Bronchial epithelial cell (primary cell): ENCODE measurements around the gene LIPK. TPM values are rescaled to one million over a fixed set of nuclear protein-coding genes. Genes with fewer than 3 reads are reported as not detected.
"Not testable (repeated sequence)": the region's sequence is repeated elsewhere in the genome, so short reads cannot be mapped to it uniquely, and the experiment has no call there.

Experiments used
- DNase-seq: peaks from one replicate; pipeline ENCODE4 v3.0.0-alpha.2; 2010; ENCODE audit warnings: low read depth
- FAIRE-seq: peaks from 2 replicates; lab custom pipeline; 2011; peaks lifted over from hg19 to GRCh38; lab: Jason Lieb, UNC
- H3K27me3 ChIP-seq: 2 replicates; pipeline ENCODE4 v1.5.1; 2011; ENCODE audit warnings: low read length; ENCODE audit not compliant: control insufficient read depth, insufficient read depth
- H3K36me3 ChIP-seq: 2 replicates; pipeline ENCODE4 v1.5.1; 2011; ENCODE audit warnings: low read length; ENCODE audit not compliant: control insufficient read depth, insufficient read depth
- H3K4me3 ChIP-seq: 2 replicates; pipeline ENCODE4 v1.5.1; 2011; ENCODE audit warnings: mild to moderate bottlenecking, low read depth, low read length, control low read depth
- total RNA-seq: library from RNA; depleted of rRNA; stranded (reverse); fragments of >200 nt; gene quantifications from 2 replicates; pipeline ENCODE4 v1.2.1, GENCODE V29; 2014
- TF ChIP-seq, protein P1 (sequence below): IDR thresholded peaks from 2 replicates; pipeline ENCODE4 v1.5.1; 2011; ENCODE audit warnings: mild to moderate bottlenecking, moderate library complexity, low read length, control low read depth, inconsistent platforms; ENCODE audit not compliant: insufficient read depth, severe bottlenecking

Gene LIPK
- total RNA-seq, 1 donor from 2014 or later: not detected

DNA sequence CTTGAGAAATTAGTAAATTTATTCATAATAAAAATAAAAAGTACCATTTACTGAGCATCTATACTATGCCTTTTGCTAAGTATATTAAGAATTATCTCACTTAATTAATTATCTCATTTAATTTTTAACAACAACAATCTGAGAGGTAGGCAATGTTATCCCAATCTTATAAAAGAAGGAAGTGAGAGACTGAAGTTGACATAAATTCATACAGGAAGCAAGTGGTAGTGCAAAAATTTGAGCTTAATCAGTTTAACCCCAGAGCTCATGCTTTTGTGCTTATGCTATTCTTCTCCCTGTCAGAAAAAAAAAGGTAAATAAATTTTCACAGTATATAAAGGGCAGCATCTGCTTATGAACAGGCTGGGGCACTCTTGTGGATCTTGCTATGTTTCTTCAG, 44.5 kb upstream of the LIPK start:
- FAIRE-seq: no peak
- Histone ChIP-seq H3K36me3 (no peaks in the 10 kb centered on the region), H3K4me3 (no peak overlapping the region), H3K27me3 (no peaks in the 10 kb centered on the region)
- DNase-seq: no peak
- TF ChIP-seq, protein P1, sequence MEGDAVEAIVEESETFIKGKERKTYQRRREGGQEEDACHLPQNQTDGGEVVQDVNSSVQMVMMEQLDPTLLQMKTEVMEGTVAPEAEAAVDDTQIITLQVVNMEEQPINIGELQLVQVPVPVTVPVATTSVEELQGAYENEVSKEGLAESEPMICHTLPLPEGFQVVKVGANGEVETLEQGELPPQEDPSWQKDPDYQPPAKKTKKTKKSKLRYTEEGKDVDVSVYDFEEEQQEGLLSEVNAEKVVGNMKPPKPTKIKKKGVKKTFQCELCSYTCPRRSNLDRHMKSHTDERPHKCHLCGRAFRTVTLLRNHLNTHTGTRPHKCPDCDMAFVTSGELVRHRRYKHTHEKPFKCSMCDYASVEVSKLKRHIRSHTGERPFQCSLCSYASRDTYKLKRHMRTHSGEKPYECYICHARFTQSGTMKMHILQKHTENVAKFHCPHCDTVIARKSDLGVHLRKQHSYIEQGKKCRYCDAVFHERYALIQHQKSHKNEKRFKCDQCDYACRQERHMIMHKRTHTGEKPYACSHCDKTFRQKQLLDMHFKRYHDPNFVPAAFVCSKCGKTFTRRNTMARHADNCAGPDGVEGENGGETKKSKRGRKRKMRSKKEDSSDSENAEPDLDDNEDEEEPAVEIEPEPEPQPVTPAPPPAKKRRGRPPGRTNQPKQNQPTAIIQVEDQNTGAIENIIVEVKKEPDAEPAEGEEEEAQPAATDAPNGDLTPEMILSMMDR: no peak

DNA sequence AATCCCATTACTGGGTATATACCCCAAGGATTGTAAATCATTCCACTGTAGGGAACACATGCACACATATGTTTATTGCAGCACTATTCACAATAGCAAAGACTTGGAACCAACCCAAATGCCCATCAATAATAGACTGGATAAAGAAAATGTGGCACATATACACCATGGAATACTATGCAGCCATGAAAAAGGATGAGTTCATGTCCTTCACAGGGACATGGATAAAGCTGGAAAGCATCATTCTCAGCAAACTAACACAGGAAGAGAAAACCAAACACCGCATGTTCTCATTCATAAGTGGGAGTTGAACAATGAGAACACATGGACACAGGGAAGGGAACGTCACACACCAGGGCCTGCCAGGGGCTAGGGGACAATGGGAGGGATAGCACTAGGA, 42.9 kb upstream of the LIPK start:
- not testable (repeated sequence) for H3K4me3 ChIP-seq, DNase-seq, H3K36me3 ChIP-seq, H3K27me3 ChIP-seq, FAIRE-seq

DNA sequence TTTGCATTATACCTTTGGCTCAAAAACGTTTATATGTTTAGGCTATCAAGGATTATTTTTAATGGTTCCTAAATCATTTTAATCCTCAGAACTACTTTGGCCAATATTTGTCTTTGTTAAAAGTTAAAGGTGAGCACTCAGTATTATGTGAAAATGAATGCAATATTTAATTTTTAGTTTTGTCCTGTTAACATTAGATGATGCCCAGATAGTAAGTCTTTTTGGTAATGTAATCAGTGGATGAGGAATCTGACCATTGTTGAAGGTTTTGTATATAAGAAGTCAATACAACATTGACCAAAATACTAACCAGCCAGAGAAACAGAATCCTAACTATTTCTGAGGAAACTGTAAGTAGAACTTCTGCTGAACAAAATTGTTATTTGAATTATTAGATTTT, 41.9 kb upstream of the LIPK start, which contains the start of gene LIPF:
Gene LIPF (plus strand): TSS at position 301 of the 400 bp plus-strand sequence. CDS start 2,856 bp downstream, outside the sequence.
- FAIRE-seq: no peak
- no peaks in the 10 kb centered on the region for H3K27me3 ChIP-seq
- H3K4me3 ChIP-seq: no peak within 1 kb of the TSS
- DNase-seq: no peak
- TF ChIP-seq, protein P1: no peak
- no peaks in the 10 kb centered on the region for H3K36me3 ChIP-seq

DNA sequence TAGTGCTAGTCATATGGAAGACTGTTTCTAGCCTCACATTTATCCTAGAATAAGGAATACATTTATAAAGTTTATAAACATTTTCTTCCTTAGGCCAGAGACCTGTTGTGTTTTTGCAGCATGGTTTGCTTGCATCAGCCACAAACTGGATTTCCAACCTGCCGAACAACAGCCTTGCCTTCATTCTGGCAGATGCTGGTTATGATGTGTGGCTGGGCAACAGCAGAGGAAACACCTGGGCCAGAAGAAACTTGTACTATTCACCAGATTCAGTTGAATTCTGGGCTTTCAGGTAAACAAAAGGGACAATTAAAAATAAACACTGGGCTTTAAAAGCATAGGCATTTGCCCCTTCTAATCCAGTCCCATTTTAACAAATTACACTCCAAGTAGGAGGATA, 37.6 kb upstream of the LIPK start:
- Histone ChIP-seq H3K4me3 (no peak overlapping the region), H3K27me3 (no peaks in the 10 kb centered on the region), H3K36me3 (no peaks in the 10 kb centered on the region)
- DNase-seq: no peak
- FAIRE-seq: no peak
- TF ChIP-seq, protein P1: no peak

DNA sequence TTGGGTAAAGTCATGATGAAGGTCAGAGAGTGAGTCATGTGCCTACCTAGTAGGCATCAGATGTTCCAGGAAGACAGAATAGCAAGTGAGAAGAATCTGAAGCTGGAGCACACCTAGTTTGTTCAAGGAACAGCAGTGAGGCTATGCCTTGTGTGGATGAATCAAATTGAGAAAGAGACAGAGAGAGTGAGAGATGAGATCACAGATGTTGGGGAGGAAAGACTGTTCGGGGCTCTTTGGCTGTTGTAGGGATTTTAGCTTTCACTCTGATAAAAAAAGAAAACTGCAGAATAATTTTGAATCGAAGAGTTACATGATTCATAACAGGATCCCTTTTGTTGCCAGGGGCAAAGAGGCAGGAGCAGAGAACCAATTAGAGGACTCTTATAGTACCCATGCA, 35.6 kb upstream of the LIPK start:
- TF ChIP-seq, protein P1: no peak
- Histone ChIP-seq H3K4me3 (no peak overlapping the region), H3K27me3 (no peaks in the 10 kb centered on the region), H3K36me3 (no peaks in the 10 kb centered on the region)
- no peak for DNase-seq
- FAIRE-seq: no peak

DNA sequence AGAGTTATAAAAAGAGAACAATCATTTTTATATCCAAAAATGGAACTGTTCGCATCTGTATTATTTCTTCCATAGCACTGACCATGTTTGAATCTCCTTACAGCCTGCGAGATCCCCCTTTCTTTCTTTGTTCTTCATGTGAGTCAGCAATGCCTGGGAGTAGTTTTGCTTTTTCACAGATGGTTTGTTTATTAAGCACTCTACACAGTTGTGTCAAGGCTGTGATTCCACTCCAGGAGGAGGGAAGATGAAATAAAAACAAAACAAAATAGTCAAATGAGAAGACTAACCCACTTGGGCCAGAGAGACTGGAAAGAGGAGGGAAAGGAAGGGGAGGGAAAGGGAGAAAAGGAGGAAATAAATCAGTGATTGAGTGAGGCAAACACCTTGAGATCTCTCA, 34.0 kb upstream of the LIPK start:
- Histone ChIP-seq H3K27me3 (no peaks in the 10 kb centered on the region), H3K4me3 (no peak overlapping the region), H3K36me3 (no peaks in the 10 kb centered on the region)
- TF ChIP-seq, protein P1: no peak
- FAIRE-seq: no peak
- no peak for DNase-seq
